Osteoblast (primary cell): ENCODE measurements around the gene PARD3. TPM values are rescaled to one million over a fixed set of nuclear protein-coding genes. Genes with fewer than 3 reads are reported as not detected.

Experiments
- DNase-seq: peaks from one replicate; pipeline ENCODE4 v3.0.0; 2011; ENCODE audit warnings: low spot score, mixed read lengths; ENCODE audit not compliant: insufficient read length; ENCODE audit errors: missing footprints
- H2AFZ ChIP-seq: 2 replicates; pipeline ENCODE4 v1.6.0; 2011; ENCODE audit warnings: mild to moderate bottlenecking, low read length
- H3K27ac ChIP-seq: 2 replicates; pipeline ENCODE4 v1.5.1; 2011; ENCODE audit warnings: mild to moderate bottlenecking, low read depth, low read length, moderate library complexity
- H3K27me3 ChIP-seq: 2 replicates; pipeline ENCODE4 v1.6.0; 2012; ENCODE audit warnings: mild to moderate bottlenecking, control low read depth, inconsistent platforms, low read length, moderate library complexity; ENCODE audit not compliant: insufficient read depth
- H3K36me3 ChIP-seq: 2 replicates; pipeline ENCODE4 v1.5.1; 2011; ENCODE audit warnings: mild to moderate bottlenecking, low read length, control low read depth, moderate library complexity; ENCODE audit not compliant: insufficient read depth
- H3K4me1 ChIP-seq: 2 replicates; pipeline ENCODE4 v1.5.1; 2011; ENCODE audit warnings: mild to moderate bottlenecking, low read length, control low read depth, moderate library complexity; ENCODE audit not compliant: insufficient read depth
- H3K4me2 ChIP-seq: 2 replicates; pipeline ENCODE4 v1.6.0; 2011; ENCODE audit warnings: mild to moderate bottlenecking, low read length; ENCODE audit not compliant: insufficient read depth
- H3K4me3 ChIP-seq: fragments of 200-600 bp; sonication (generic); 3 replicates; pipeline ENCODE4 v1.5.1; 2012; ENCODE audit warnings: mild to moderate bottlenecking, low read length, inconsistent platforms; ENCODE audit not compliant: insufficient read depth
- H3K79me2 ChIP-seq: 2 replicates; pipeline ENCODE4 v1.6.0; 2012; ENCODE audit warnings: mild to moderate bottlenecking, low read length, control low read depth, inconsistent platforms; ENCODE audit not compliant: insufficient read depth
- H3K9me3 ChIP-seq: 2 replicates; pipeline ENCODE4 v1.5.1; 2011; ENCODE audit warnings: low read depth, low read length, control low read depth
- H4K20me1 ChIP-seq: 2 replicates; pipeline ENCODE4 v1.6.0; 2012; ENCODE audit warnings: mild to moderate bottlenecking, low read length, control low read depth; ENCODE audit not compliant: insufficient read depth
- total RNA-seq: library from RNA; depleted of rRNA; stranded (reverse); fragments of >200 nt; gene quantifications from 2 replicates; pipeline ENCODE4 v1.2.3, GENCODE V29; 2012
- TF ChIP-seq, protein P1 (sequence below): IDR thresholded peaks from 2 replicates; pipeline ENCODE4 v1.5.1; 2011; ENCODE audit warnings: mild to moderate bottlenecking, low read depth, low read length, moderate library complexity; ENCODE audit errors: extremely low read depth

The PARD3 gene
- total RNA-seq, 1 donor = 71.7 TPM

GRCh38 chr10:34811126-34811967 is 3.7 kb downstream of the PARD3 start:
- no peak overlapping the region for H2AFZ ChIP-seq
- H3K79me2 ChIP-seq = peaks cover 65% of the 10 kb centered on the region
- TF ChIP-seq, protein P1, sequence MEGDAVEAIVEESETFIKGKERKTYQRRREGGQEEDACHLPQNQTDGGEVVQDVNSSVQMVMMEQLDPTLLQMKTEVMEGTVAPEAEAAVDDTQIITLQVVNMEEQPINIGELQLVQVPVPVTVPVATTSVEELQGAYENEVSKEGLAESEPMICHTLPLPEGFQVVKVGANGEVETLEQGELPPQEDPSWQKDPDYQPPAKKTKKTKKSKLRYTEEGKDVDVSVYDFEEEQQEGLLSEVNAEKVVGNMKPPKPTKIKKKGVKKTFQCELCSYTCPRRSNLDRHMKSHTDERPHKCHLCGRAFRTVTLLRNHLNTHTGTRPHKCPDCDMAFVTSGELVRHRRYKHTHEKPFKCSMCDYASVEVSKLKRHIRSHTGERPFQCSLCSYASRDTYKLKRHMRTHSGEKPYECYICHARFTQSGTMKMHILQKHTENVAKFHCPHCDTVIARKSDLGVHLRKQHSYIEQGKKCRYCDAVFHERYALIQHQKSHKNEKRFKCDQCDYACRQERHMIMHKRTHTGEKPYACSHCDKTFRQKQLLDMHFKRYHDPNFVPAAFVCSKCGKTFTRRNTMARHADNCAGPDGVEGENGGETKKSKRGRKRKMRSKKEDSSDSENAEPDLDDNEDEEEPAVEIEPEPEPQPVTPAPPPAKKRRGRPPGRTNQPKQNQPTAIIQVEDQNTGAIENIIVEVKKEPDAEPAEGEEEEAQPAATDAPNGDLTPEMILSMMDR = no peak
- H3K9me3 ChIP-seq = no peaks in the 10 kb centered on the region
- no peak overlapping the region for H3K4me2 ChIP-seq
- no peaks in the 10 kb centered on the region for H3K36me3 ChIP-seq
- no peak for DNase-seq
- H3K4me1 ChIP-seq = peaks cover 24% of the 10 kb centered on the region
- no peak overlapping the region for H3K4me3 ChIP-seq
- peaks cover 49% of the 10 kb centered on the region for H4K20me1 ChIP-seq
- H3K27ac ChIP-seq = no peak overlapping the region
- H3K27me3 ChIP-seq = no peaks in the 10 kb centered on the region

DNA sequence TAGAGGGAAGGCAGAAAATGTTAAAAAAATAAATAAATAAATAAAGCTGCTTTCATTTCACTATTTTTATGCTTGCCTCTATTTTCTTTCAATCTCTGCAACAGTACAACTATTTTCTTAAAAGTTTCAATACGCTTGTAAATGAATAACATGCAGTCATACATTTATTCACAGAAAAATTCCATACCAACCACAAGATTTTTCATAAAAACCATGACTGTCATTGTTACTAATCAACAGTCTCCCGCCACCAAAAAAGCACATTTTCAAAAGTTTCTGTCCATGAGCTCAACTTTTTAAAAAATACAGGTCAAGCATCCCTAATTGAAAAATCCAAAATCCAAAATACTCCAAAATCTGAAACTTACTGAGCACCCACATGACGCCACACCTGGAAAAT is 5.3 kb downstream of the PARD3 start:
- Histone ChIP-seq H3K4me3 (peak overlapping the region; percentile 66), H3K9me3 (no peaks in the 10 kb centered on the region), H3K27me3 (no peaks in the 10 kb centered on the region), H4K20me1 (peaks cover 49% of the 10 kb centered on the region), H3K4me1 (peaks cover 18% of the 10 kb centered on the region), H2AFZ (no peak overlapping the region), H3K79me2 (peaks cover 70% of the 10 kb centered on the region), H3K4me2 (peak overlapping the region; percentile 74), H3K36me3 (no peaks in the 10 kb centered on the region), H3K27ac (no peak overlapping the region)
- TF ChIP-seq, protein P1 = no peak
- no peak for DNase-seq

DNA sequence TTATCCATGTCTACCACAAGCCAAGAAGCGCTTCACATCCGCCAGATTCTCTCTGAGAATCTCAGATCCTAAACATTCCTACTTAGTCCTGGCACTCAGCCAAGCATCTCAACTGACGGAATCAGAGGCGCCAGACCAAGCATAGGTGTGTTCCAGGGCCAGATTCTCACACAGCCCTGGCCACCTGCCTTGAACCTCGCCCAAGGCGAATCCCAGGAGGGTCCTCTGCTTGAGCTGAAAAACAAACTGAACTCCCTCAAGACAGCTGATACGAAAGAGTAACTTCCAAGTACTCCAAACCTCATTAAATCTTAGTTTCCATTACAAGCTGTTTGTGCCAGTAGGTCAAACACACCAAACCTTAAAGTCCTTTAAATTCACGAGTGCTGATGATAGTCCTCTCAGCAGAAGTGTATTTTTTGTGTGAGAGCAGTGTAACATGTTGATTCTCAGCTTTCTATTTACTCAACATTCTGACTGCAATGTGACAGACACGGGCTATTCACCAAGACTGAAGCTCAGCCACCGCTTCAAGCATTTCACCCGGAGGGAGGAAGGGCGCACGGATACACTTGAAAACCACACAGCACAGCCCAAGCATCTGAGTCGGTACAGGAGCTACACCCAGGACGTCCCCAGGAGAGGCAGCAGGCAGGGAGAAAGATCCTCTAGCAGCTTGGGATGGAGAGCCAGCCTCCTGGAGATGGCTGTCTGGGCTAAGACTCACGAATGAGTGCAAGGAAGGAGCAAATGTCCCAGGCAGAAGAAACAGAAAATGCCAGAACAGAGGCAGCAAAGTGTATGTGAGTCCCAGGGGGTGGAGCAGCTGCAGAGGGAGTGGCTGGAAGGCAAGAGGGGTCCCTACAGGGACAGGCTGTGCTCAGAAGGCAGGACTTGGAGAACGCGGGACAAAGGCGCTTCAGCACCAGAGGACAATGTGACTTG is 6.0 kb downstream of the PARD3 start:
- Histone ChIP-seq H3K4me1 (peaks cover 18% of the 10 kb centered on the region), H2AFZ (peak overlapping the region; percentile 73), H3K27me3 (no peaks in the 10 kb centered on the region), H3K4me2 (peak overlapping the region; percentile 74), H3K9me3 (no peaks in the 10 kb centered on the region), H3K79me2 (peaks cover 70% of the 10 kb centered on the region), H4K20me1 (peaks cover 49% of the 10 kb centered on the region), H3K36me3 (no peaks in the 10 kb centered on the region), H3K27ac (no peak overlapping the region), H3K4me3 (peak overlapping the region; percentile 66)
- peak; percentile 87 for DNase-seq
- TF ChIP-seq, protein P1 = no peak
